ENCODE data around the gene PRKAR2A.

GRCh38 chr3:48851407-48851806 lies 3.7 kb upstream of the PRKAR2A start:
- TF ChIP-seq TSHZ2 (CRISPR knock-in tag; IDR thresholded peaks at IDR 0.05): no peak
- no peak for TF ChIP-seq CREB5 (CRISPR knock-in tag; IDR thresholded peaks at IDR 0.05; ENCODE audit: low read depth)
- TF ChIP-seq OSR1 (CRISPR knock-in tag; IDR thresholded peaks at IDR 0.05): no peak
- no peak for TF ChIP-seq ZFP30 (CRISPR knock-in tag; IDR thresholded peaks at IDR 0.05)
- no peak for TF ChIP-seq ISL1 (CRISPR knock-in tag; IDR thresholded peaks at IDR 0.05)
- TF ChIP-seq ZNF70 (CRISPR knock-in tag; IDR thresholded peaks at IDR 0.05): no peak
- no peak for TF ChIP-seq RARB (CRISPR knock-in tag; IDR thresholded peaks at IDR 0.05)
- TF ChIP-seq ZC3H10 (CRISPR knock-in tag; IDR thresholded peaks at IDR 0.05): no peak
- TF ChIP-seq SNAI2 (CRISPR knock-in tag; IDR thresholded peaks at IDR 0.05): no peak
- no peak for TF ChIP-seq PATZ1 (CRISPR knock-in tag; IDR thresholded peaks at IDR 0.05; ENCODE audit: borderline replicate concordance)

Measured in SK-N-SH treated with all-trans-retinoic acid at 6 μM for 48 hours (cell line).